Left colon (tissue), 2 donors: ENCODE results near the gene ADRA2B. TPM values are rescaled to one million over a fixed set of nuclear protein-coding genes. Genes with fewer than 3 reads are reported as not detected.
"Not testable (repeated sequence)": the region's sequence is repeated elsewhere in the genome, so short reads cannot be mapped to it uniquely, and the experiment has no call there.

Experiments
- ATAC-seq: fragments of 200-7000 bp; cut with Tn5 transposase; one replicate; pipeline ENCODE4 v1.9.1; 2020; ENCODE audit warnings: mild to moderate bottlenecking, moderate library complexity
- DNase-seq, 2 donors: peaks; one replicate each; pipeline ENCODE4 v3.0.0-alpha.2; 2020
- intact Hi-C, 2 donors: fragments of 100-400 bp; cut with DNase I in 1 of 2; cut with micrococcal nuclease in 1 of 2; formaldehyde crosslinking; loops; one replicate each; pipeline versions ENCODE4 v1.11.2 to v1.14.0; 2022; cut with DNase I, micrococcal nuclease
- total RNA-seq, 2 donors: library from RNA; stranded (reverse); fragmentation: NEBNext Ultra II Directional; extraction: Animal tissue kit (Norgen Biotek cat#: 25700); gene quantifications; one replicate each; pipeline ENCODE4 v1.2.1, GENCODE V29; 2021
- donor health status: DM: no; HTN: no; CAD: no.
- donor health status: DM: yes; HTN: yes; CAD: no.

ADRA2B gene
- total RNA-seq, 2 donors from 2014 or later, result 0.12 to 0.84 TPM

GRCh38 chr2:96083064-96083939 lies 33.1 kb downstream of the ADRA2B start:
- no peak for ATAC-seq
- intact Hi-C loops, result no loop called here
- no peak for DNase-seq

DNA sequence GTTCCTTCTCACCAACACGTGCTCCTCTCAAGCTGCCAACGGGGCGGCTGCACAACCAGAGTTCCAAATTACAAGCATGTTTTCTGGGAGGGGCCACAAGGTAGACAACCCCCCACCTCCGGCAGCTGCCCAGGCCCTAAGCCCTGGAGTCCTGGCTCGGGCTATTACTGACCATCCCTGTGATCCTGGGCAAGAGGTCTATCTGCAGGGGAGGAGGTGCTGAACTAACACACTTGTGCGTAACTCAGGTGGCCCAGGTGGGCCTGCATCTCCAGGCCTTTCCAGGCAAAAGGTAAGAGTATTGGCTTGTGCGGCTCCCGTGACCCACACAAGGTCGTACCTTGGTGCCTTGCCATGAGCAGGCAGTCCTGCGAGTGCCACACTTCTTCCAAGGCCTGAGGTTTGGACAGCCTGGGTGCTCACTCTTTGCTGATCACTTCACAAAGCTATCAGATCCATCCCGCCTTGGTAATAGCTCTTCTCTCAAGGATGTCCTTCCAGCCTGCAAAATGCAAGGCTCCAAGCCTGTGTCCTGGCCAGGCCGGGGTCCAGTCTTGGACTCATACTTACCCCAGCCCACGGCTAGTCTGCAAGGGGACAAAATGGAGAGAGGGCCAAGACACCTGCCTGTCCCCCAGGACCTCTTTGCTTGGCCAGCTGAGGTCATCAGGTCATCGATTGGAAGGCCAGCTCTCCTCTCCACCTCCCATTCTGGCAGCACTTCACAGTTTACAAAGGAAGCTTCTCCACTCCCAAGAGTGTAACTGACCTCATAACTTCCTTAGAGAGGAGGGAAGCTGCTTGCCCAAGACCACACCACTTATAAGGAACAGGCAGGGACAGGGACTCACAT lies 33.9 kb downstream of the ADRA2B start:
- intact Hi-C loops, result no loop called here
- no peak for ATAC-seq
- no peak for DNase-seq

- ATAC-seq (no peak), DNase-seq (no peak)
- intact Hi-C loops, result no loop called here
Measured at GRCh38 chr2:96081042-96081441, 35.3 kb downstream of the ADRA2B start.

GRCh38 chr2:96075199-96075771 lies 41.1 kb downstream of the ADRA2B start:
- intact Hi-C loops, result no loop called here
- no peak for ATAC-seq

DNA sequence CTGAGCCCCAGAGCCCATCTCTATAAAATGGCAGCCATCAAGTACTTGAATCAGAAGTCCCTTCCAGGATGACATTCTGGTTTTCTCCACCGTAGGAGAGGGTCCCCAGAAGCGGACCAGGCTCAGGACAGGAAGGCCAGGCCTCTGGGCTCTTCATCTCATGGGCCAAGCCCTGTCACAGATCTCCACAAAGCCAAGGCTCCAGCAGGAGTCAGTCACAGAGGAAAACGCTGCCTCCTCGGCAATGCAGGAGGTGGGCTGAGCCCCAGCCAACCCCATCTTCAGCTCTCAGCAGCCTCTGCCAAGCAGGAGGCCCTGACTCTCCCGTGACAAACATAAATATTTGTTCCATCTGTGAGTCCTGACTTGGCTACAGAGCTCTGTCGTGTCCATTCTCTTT lies 42.2 kb downstream of the ADRA2B start:
- intact Hi-C loops, result no loop called here
- DNase-seq, result no peak
- ATAC-seq, result no peak

More at GRCh38 chr2:96075199-96075771, 41.1 kb downstream of the ADRA2B start:
- no peak for DNase-seq

DNA sequence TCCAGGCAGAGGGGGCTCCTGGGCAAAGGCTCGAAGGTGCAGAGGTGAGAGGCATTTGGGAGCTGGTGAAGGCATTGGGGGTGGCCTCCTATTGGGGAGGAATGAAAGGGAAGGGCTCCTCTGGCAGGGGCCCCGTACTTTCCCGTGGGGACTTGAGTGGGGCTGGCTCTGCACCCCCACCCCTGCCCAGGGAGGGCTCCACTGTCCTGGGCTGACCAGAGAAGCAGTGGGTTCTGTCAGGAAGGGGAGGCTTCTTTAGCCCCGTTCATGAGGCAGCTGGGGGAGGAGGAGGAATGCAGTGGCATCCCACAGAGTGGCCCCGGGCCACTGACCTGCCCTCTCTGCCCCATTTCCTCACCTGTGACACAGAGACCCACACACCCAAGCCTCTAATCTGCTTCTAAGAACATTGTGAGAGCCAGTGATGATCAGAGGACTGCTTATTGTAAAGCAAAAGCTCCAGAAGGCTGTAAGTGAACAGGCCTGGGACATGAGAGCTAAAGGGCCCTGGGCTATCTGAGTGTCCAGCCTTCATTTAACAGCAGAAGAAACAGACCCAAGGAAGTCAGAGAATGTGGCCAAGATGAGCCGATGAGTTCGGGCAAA lies 43.1 kb downstream of the ADRA2B start:
- ATAC-seq, result no peak
- no peak for DNase-seq
- intact Hi-C loops, result no loop called here

- intact Hi-C loops, result no loop called here
- ATAC-seq (no peak), DNase-seq (no peak)
Measured at GRCh38 chr2:96072746-96073145, 43.6 kb downstream of the ADRA2B start.

GRCh38 chr2:96071977-96072491 lies 44.3 kb downstream of the ADRA2B start:
- intact Hi-C loops, ATAC-seq, DNase-seq: not testable (repeated sequence)

- intact Hi-C loops, DNase-seq, ATAC-seq: not testable (repeated sequence)
Measured at GRCh38 chr2:96071087-96071976, 45.0 kb downstream of the ADRA2B start.

- ATAC-seq, intact Hi-C loops, DNase-seq: not testable (repeated sequence)
Measured at GRCh38 chr2:96070351-96070750, 46.0 kb downstream of the ADRA2B start.

- ATAC-seq, DNase-seq: not testable (repeated sequence)
- intact Hi-C loops, result loop anchor here in 1 of 2 donors (10.0 kb wide), 1 partner anchor 1625 kb away; no protein-coding TSS in a partner anchor
Measured at GRCh38 chr2:96069878-96070277, 46.5 kb downstream of the ADRA2B start.

DNA sequence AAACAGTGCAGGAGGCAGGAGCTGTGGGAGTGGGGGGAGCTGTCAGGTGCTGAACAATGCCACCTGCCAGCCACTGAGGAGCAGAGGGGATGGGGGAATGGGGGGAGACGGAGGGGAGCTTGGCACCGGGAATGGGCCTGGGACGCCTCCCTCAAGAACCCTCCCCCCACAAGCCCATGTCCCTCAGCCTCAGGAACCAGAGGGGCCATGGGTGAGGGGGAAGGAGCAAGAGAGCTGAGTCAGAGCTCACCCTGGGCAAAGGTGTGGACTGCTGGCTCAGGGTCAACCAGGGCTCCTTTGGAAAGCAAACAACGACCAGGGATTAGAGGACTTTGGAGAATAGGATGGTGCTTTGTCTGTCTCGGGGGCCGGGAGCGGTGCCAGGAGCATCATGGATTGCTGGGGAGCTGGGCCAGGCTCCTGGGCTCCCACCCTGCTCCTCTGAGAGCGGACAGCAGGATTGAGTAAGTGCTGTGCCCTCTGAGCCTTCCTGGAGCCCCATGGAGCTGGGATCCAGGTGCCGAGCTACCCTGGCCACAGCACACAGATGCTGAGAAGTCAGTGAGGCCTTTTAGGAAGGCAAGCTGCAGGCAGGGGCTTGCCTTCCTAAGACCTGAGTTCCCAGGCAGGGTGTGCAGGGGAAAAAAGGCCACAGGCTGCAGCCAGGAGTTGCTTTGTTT lies 48.3 kb downstream of the ADRA2B start:
- DNase-seq, result not testable (repeated sequence)
- intact Hi-C loops, result loop anchor here in 1 of 2 donors (10.0 kb wide), 1 partner anchor 1627 kb away; no protein-coding TSS in a partner anchor
- ATAC-seq, result peak; percentile 38

DNA sequence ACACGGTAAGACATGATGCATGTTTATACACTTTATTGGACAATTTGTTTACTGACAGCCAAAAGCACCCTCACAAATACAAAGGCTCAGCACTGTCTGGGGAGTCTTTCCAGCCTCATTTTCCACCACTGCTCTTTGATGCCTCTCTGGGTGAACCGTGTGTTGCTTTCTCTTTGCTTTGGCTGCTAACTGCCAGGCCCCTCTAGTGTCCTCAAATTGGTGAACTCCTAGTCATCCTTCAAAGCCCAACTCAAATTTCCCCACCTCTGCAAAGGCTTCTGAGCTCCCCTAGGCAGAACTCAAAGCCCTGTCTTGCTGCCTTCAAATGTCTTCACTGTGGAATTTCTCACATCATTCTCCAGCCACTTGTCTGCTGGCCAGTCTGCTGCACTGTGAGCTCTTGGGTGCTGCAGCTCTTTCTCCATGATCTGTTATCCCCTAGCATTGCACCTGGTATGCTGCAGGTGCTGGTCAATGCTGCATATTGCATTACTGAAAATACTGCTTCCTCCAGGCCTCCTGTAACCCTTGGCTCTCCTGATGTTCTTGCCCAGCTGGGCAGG lies 49.2 kb downstream of the ADRA2B start:
- DNase-seq, result not testable (repeated sequence)
- intact Hi-C loops, result loop anchor here in 1 of 2 donors (10.0 kb wide), 1 partner anchor 1628 kb away; no protein-coding TSS in a partner anchor

GRCh38 chr2:96066511-96066910 lies 49.9 kb downstream of the ADRA2B start:
- not testable (repeated sequence) for DNase-seq, ATAC-seq
- intact Hi-C loops, result loop anchor here in 1 of 2 donors (10.0 kb wide), 1 partner anchor 1628 kb away; no protein-coding TSS in a partner anchor

More for the DNA sequence above, 49.2 kb downstream of the ADRA2B start:
- not testable (repeated sequence) for ATAC-seq

- DNase-seq, ATAC-seq: not testable (repeated sequence)
- intact Hi-C loops, result loop anchor here in 1 of 2 donors (10.0 kb wide), 1 partner anchor 1629 kb away; no protein-coding TSS in a partner anchor
Measured at GRCh38 chr2:96065954-96066353, 50.4 kb downstream of the ADRA2B start.

DNA sequence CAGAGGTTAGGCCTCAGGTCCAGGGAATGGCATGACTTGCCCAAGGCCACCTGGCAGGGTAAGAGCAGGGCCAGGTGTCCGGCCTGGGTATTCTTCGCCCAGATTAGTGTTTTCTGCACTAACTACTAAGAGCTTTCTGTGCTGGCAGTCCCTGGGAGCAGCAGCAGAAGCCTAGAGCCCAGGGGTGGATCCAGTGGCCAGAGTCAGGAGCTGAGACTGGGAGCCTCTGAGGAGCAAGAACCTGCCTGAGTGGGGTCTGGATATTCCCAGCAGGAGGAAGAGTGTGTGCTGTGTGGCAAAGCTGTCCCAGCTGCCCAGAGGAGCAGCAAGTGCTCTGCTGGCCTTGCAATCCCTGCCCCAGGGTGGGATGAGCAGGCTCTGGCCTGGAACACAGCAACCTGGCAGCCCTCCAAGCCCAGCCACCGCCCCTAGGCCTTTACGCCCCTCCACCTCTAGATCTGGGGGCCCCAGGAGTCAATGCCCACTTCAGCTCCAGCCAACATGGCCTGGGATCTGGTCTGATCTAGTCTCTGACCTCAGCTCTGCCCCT lies 50.9 kb downstream of the ADRA2B start:
- ATAC-seq, result no peak
- DNase-seq, result no peak
- intact Hi-C loops, result loop anchor here in 1 of 2 donors (10.0 kb wide), 1 partner anchor 1629 kb away; no protein-coding TSS in a partner anchor
